H9 (cell line): ENCODE results near the gene NFKB2. TPM values are rescaled to one million over a fixed set of nuclear protein-coding genes. Genes with fewer than 3 reads are reported as not detected.

ENCODE experiments used
- DNase-seq: peaks from one replicate; pipeline ENCODE4 v3.0.0-alpha.2; 2017
- H2AFZ ChIP-seq: one replicate; pipeline ENCODE4 v1.6.1; 2013; ENCODE audit warnings: mild to moderate bottlenecking, low read length, control low read depth, moderate library complexity
- H2AK5ac ChIP-seq: 2 replicates; pipeline ENCODE4 v1.6.1; 2013; ENCODE audit warnings: low read length, control low read depth, mixed read lengths; ENCODE audit not compliant: insufficient read length
- H2BK120ac ChIP-seq: one replicate; pipeline ENCODE4 v1.6.1; 2013; ENCODE audit warnings: low read depth, mild to moderate bottlenecking, low read length, control low read depth, inconsistent platforms; ENCODE audit not compliant: poor library complexity, severe bottlenecking
- H2BK12ac ChIP-seq: 2 replicates; pipeline ENCODE4 v1.6.1; 2013; ENCODE audit warnings: low read length, control low read depth, mixed read lengths, low read depth; ENCODE audit not compliant: insufficient read length
- H2BK15ac ChIP-seq: 2 replicates; pipeline ENCODE4 v1.6.1; 2013; ENCODE audit warnings: low read depth, low read length, control low read depth
- H2BK20ac ChIP-seq: one replicate; pipeline ENCODE4 v1.6.1; 2013; ENCODE audit warnings: low read depth, mild to moderate bottlenecking, low read length, control low read depth, inconsistent platforms; ENCODE audit not compliant: poor library complexity, severe bottlenecking
- H2BK5ac ChIP-seq: 2 replicates; pipeline ENCODE4 v1.6.1; 2013; ENCODE audit warnings: low read length, control low read depth, mixed read lengths; ENCODE audit not compliant: insufficient read length
- H3K14ac ChIP-seq: 2 replicates; pipeline ENCODE4 v1.6.1; 2013; ENCODE audit warnings: low read length, control low read depth; ENCODE audit not compliant: insufficient read depth
- H3K18ac ChIP-seq: 2 replicates; pipeline ENCODE4 v1.6.1; 2013; ENCODE audit warnings: low read depth, mild to moderate bottlenecking, mixed read lengths, low read length, control low read depth; ENCODE audit not compliant: insufficient read length
- H3K23ac ChIP-seq: 2 replicates; pipeline ENCODE4 v1.6.1; 2013; ENCODE audit warnings: low read length, control low read depth, mixed read lengths, low read depth; ENCODE audit not compliant: insufficient read length
- H3K23me2 ChIP-seq: 2 replicates; pipeline ENCODE4 v1.6.1; 2013; ENCODE audit warnings: low read depth, mild to moderate bottlenecking, mixed read lengths, low read length, control low read depth; ENCODE audit not compliant: insufficient read length, poor library complexity, severe bottlenecking
- H3K27ac ChIP-seq: 2 replicates; pipeline ENCODE4 v1.5.1; 2013; ENCODE audit warnings: low read length, control low read depth, mixed read lengths, low read depth; ENCODE audit not compliant: insufficient read length
- H3K27me3 ChIP-seq: 2 replicates; pipeline ENCODE4 v1.6.1; 2013; ENCODE audit warnings: low read length, control low read depth, inconsistent platforms; ENCODE audit not compliant: insufficient read depth
- H3K4ac ChIP-seq: 2 replicates; pipeline ENCODE4 v1.6.1; 2013; ENCODE audit warnings: low read depth, mild to moderate bottlenecking, control low read depth, inconsistent platforms, low read length, moderate library complexity
- H3K4me1 ChIP-seq: 2 replicates; pipeline ENCODE4 v1.6.1; 2013; ENCODE audit warnings: low read length, control low read depth, inconsistent platforms; ENCODE audit not compliant: insufficient read depth
- H3K4me2 ChIP-seq: 2 replicates; pipeline ENCODE4 v1.6.1; 2013; ENCODE audit warnings: low read length, control low read depth, mixed read lengths; ENCODE audit not compliant: insufficient read length, insufficient read depth
- H3K56ac ChIP-seq: 2 replicates; pipeline ENCODE4 v1.6.1; 2013; ENCODE audit warnings: low read depth, mild to moderate bottlenecking, mixed read lengths, low read length, control low read depth; ENCODE audit not compliant: insufficient read length
- H3K79me1 ChIP-seq: 2 replicates; pipeline ENCODE4 v1.6.1; 2013; ENCODE audit warnings: low read depth, mild to moderate bottlenecking, moderate library complexity, low read length, control low read depth, inconsistent platforms; ENCODE audit not compliant: insufficient read depth, poor library complexity, severe bottlenecking
- H3K79me2 ChIP-seq: 2 replicates; pipeline ENCODE4 v1.6.1; 2013; ENCODE audit warnings: low read length, control low read depth, inconsistent platforms; ENCODE audit not compliant: insufficient read depth
- H3K9ac ChIP-seq: 2 replicates; pipeline ENCODE4 v1.6.1; 2013; ENCODE audit warnings: low read length, control low read depth, mixed read lengths; ENCODE audit not compliant: insufficient read length; ENCODE audit errors: extremely low read depth
- H3K9me3 ChIP-seq: one replicate; pipeline ENCODE4 v1.6.1; 2013; ENCODE audit warnings: low read depth, low read length, inconsistent platforms; ENCODE audit not compliant: control insufficient read depth
- H3T11ph ChIP-seq: one replicate; pipeline ENCODE4 v1.6.1; 2013; ENCODE audit warnings: mild to moderate bottlenecking, low read length, control low read depth, inconsistent platforms
- H4K20me1 ChIP-seq: one replicate; pipeline ENCODE4 v1.6.1; 2013; ENCODE audit not compliant: control insufficient read depth, insufficient read length, insufficient read depth
- H4K5ac ChIP-seq: 2 replicates; pipeline ENCODE4 v1.6.1; 2013; ENCODE audit warnings: low read depth, mild to moderate bottlenecking, mixed read lengths, low read length, control low read depth; ENCODE audit not compliant: insufficient read length
- H4K8ac ChIP-seq: replicated peaks from 2 replicates; pipeline ENCODE4 v1.6.1; 2013; ENCODE audit warnings: low read length, control low read depth, mixed read lengths, low read depth; ENCODE audit not compliant: insufficient read length
- H4K91ac ChIP-seq: 2 replicates; pipeline ENCODE4 v1.6.1; 2013; ENCODE audit warnings: low read depth, mild to moderate bottlenecking, moderate library complexity, mixed read lengths, low read length, control low read depth; ENCODE audit not compliant: insufficient read length
- H3K27ac Mint-ChIP-seq, 3 experiments: 2 replicates in 2 of 3; 3 replicates in 1 of 3; pipeline ENCODE4 v1.8.0; 2020 to 2021; ENCODE audit warnings: mixed read lengths in 3 of 3, mild to moderate bottlenecking in 1 of 3, moderate library complexity in 1 of 3
- H3K27me3 Mint-ChIP-seq: 2 replicates; pipeline ENCODE4 v1.8.0; 2021; ENCODE audit warnings: low read depth, mild to moderate bottlenecking, moderate library complexity, mixed read lengths
- H3K36me3 Mint-ChIP-seq, 3 experiments: 2 replicates in 2 of 3; 3 replicates in 1 of 3; pipeline ENCODE4 v1.8.0; 2020 to 2021; ENCODE audit warnings: low read depth in 3 of 3, mixed read lengths in 3 of 3; ENCODE audit not compliant: insufficient read depth in 1 of 3
- H3K4me1 Mint-ChIP-seq, 2 experiments: 2 replicates each; pipeline ENCODE4 v1.8.0; 2020; ENCODE audit warnings: mixed read lengths in 2 of 2
- H3K4me3 Mint-ChIP-seq, 2 experiments: 2 replicates in 1 of 2; 3 replicates in 1 of 2; pipeline ENCODE4 v1.8.0; 2020 to 2021; ENCODE audit warnings: mild to moderate bottlenecking in 2 of 2, mixed read lengths in 2 of 2, moderate library complexity in 1 of 2
- H3K9me3 Mint-ChIP-seq, 2 experiments: 2 replicates in 1 of 2; 3 replicates in 1 of 2; pipeline ENCODE4 v1.8.0; 2020; ENCODE audit warnings: mild to moderate bottlenecking in 2 of 2, mixed read lengths in 2 of 2, moderate library complexity in 1 of 2
- CTCF ChIP-seq: fragments of 200-600 bp; sonication (generic); conservative IDR thresholded peaks from 3 replicates; pipeline ENCODE4 v1.8.0; 2021; ENCODE audit warnings: antibody characterized with exemption, mild to moderate bottlenecking
- WGBS: extraction: QIAGEN DNeasy Blood & Tissue Kit; methylation state at CpG from one replicate; pipeline ENCODE4 v1.1.7; 2013; ENCODE audit warnings: missing lambda C conversion rate, low lambda C conversion rate, mixed read lengths; ENCODE audit not compliant: insufficient read length; ENCODE audit errors: extremely low coverage; 5-methylcytosine and 5-hydroxymethylcytosine counted together
- total RNA-seq: library from RNA; stranded (reverse); gene quantifications from 2 replicates; pipeline ENCODE4 v1.2.1, GENCODE V29; 2021

Gene NFKB2
- total RNA-seq, 1 experiment from 2014 or later: 23.7 TPM

- WGBS: no CpG with 5 or more reads among the region's 66 CpGs
- Histone ChIP-seq H2BK20ac (no peak within 1 kb of the TSS), H3K56ac (no peak within 1 kb of the TSS), H3K27me3 (no peaks in the 10 kb centered on the region), H2BK120ac (no peak within 1 kb of the TSS), H3K18ac (peak within 1 kb of the TSS; percentile 74), H3K4me1 (peaks cover 2% of the 10 kb centered on the region; the same call in 1 of the 2 replicates), H2BK5ac (no peak within 1 kb of the TSS), H3K14ac (peak within 1 kb of the TSS; percentile 60; the same call in 1 of the 2 replicates), H2BK12ac (no peak within 1 kb of the TSS), H3K4me2 (peak within 1 kb of the TSS; percentile 74), H4K20me1 (no peaks in the 10 kb centered on the region), H3K23me2 (peaks cover 35% of the 10 kb centered on the region), H4K5ac (no peak within 1 kb of the TSS), H3K27ac (no peak within 1 kb of the TSS), H3K4ac (no peak within 1 kb of the TSS), H3K9ac (peak within 1 kb of the TSS; percentile 64), H3K79me2 (no peaks in the 10 kb centered on the region), H3K23ac (no peak within 1 kb of the TSS), H3K79me1 (no peaks in the 10 kb centered on the region), H2BK15ac (no peak within 1 kb of the TSS), H2AFZ (no peak within 1 kb of the TSS), H4K91ac (no peak within 1 kb of the TSS), H4K8ac (no peak within 1 kb of the TSS), H3T11ph (no peak within 1 kb of the TSS), H2AK5ac (no peak within 1 kb of the TSS), H3K9me3 (no peaks in the 10 kb centered on the region)
- H3K36me3 Mint-ChIP-seq: peaks cover 6 to 17% (median 16%) of the 10 kb centered on the region in 3 experiments; a peak in 5 of 7 replicates
- peak within 1 kb of the TSS; percentile 88 to 99 (median 98); a peak in 6 of 7 replicates for H3K27ac Mint-ChIP-seq
- no peaks in the 10 kb centered on the region; a peak in 1 of 5 replicates for H3K9me3 Mint-ChIP-seq
- H3K4me3 Mint-ChIP-seq: peak within 1 kb of the TSS; percentile 92 to 97
- peaks cover 16 to 27% of the 10 kb centered on the region in 2 experiments for H3K4me1 Mint-ChIP-seq
- peak; percentile 96 for DNase-seq
- peaks cover 21% of the 10 kb centered on the region for H3K27me3 Mint-ChIP-seq
- 0 out of 3 replicates have a peak, but pooled peaks have one; percentile 8 for TF ChIP-seq CTCF
Measured at GRCh38 chr10:102420714-102421506, 25.4 kb downstream of the NFKB2 start, which contains the start of gene FBXL15. Gene FBXL15, plus strand, starts transcription at chr10:102420836. Its CDS starts 294 bp downstream, at chr10:102421130.
